ENCODE data around the gene SACS. TPM values are rescaled to one million over a fixed set of nuclear protein-coding genes. Genes with fewer than 3 reads are reported as not detected.

The SACS gene
- total and polyA plus RNA-seq, 2 of the 4 experiments (the other 2 are of a cell fraction): 14.7 to 121 TPM

DNA sequence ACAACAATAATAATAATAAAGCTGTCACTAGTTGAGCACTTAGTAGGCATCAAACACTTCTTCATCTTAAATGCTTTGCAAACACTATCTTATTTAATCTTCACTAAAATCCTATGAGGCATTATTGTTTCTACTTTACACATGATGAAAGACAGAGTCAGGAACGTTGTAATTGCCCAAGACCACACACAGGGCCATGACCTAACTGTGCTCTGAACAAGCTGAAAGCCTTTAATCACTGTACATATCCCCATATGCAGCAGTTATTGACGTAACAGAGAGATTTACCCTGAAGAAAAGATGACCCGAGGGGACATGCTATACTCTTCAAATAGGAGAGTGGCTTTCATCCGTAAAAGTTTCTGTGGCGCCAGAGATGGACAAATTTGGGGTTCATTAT lies 53.0 kb downstream of the SACS start:
- Histone ChIP-seq H3K27ac (ENCODE audit: insufficient read depth, low read length) (no peak overlapping the region), H3K79me1 (ENCODE audit: low read depth in 1 of 2, low read length in 2 of 2) (peaks cover 11 to 52% of the 10 kb centered on the region in 2 experiments)
- dilution Hi-C loops (cut with HindIII; ENCODE audit: low sequenced_read_pairs, unreplicated experiment): no loop called here

More for the DNA sequence above, 53.0 kb downstream of the SACS start:
- no peak overlapping the region for H3K23ac ChIP-seq (ENCODE audit: low read depth, low read length)
- no peak overlapping the region for H3K56ac ChIP-seq (ENCODE audit: extremely low read depth, insufficient read depth, low read length)
- peak overlapping the region in 1 of 2 experiments; percentile 10; a peak in 1 of 4 replicates for H4K8ac ChIP-seq (ENCODE audit: low read depth in 2 of 2, low read length in 2 of 2)
- no peak overlapping the region for H2AK5ac ChIP-seq (ENCODE audit: low read depth, low read length)
- H3K4ac ChIP-seq (ENCODE audit: low read depth, low read length): peak overlapping the region; percentile 1; the same call in 1 of the 2 replicates
- ChIA-PET POLR2A (ENCODE audit: unreplicated experiment) (no interaction called here), CTCF (interaction anchor here (1.0 kb wide), 1 partner anchor 10 kb away, joined by 3 read pairs; no protein-coding TSS in a partner anchor)
- H2AK9ac ChIP-seq (replicated peaks; ENCODE audit: low read depth, low read length, poor library complexity): no peak overlapping the region
- no peak overlapping the region for H2BK120ac ChIP-seq (ENCODE audit: low read depth, low read length)
- H3K27me3 ChIP-seq (ENCODE audit: control insufficient read depth, insufficient read depth, low read length): no peaks in the 10 kb centered on the region
- H3K4me3 ChIP-seq (ENCODE audit: insufficient read depth, low read depth, low read length): no peak overlapping the region
- no peak overlapping the region for H2BK15ac ChIP-seq (ENCODE audit: low read depth, low read length)
- in situ Hi-C loops (cut with MboI; ENCODE audit: low sequenced_read_pairs) (no loop called here), intact Hi-C loops (cut with micrococcal nuclease) (no loop called here)
- no peak for TF ChIP-seq CHD1 (IDR thresholded peaks at IDR 0.05; ENCODE audit: low read depth, low read length)
- peak; percentile 85 for TF ChIP-seq CEBPB (IDR thresholded peaks at IDR 0.05; ENCODE audit: low read depth, low read length)
- no peak for ATAC-seq (ENCODE audit: low read depth)
- H3K14ac ChIP-seq (replicated peaks; ENCODE audit: low read depth, low read length): no peak overlapping the region
- peaks cover 28% of the 10 kb centered on the region for H3K9me1 ChIP-seq (ENCODE audit: insufficient read depth, low read length)
- H4K5ac ChIP-seq (ENCODE audit: low read depth, low read length): no peak overlapping the region
- H2BK20ac ChIP-seq (ENCODE audit: low read depth, low read length): 0 out of 2 replicates have a peak overlapping the region, but pooled peaks have one; percentile 5
- no peaks in the 10 kb centered on the region for H3K36me3 ChIP-seq (ENCODE audit: control insufficient read depth, insufficient read depth, low read length)
- H3K4me2 ChIP-seq (ENCODE audit: low read depth, low read length): no peak overlapping the region
- no peak overlapping the region for H2BK5ac ChIP-seq (ENCODE audit: low read depth, low read length, poor library complexity, severe bottlenecking)
- no CpG with 5 or more reads among the region's 5 CpGs for WGBS, 2 experiments (ENCODE audit: extremely low coverage in 2 of 2, insufficient read length in 1 of 2)
- no peak overlapping the region for H2AFZ ChIP-seq (replicated peaks; ENCODE audit: low read length, poor library complexity)
- no peaks in the 10 kb centered on the region for H4K20me1 ChIP-seq (ENCODE audit: insufficient read depth, low read length)
- H4K91ac ChIP-seq (ENCODE audit: insufficient read depth, low read depth, low read length): no peak overlapping the region
- H3K4me1 ChIP-seq (ENCODE audit: control insufficient read depth, insufficient read depth, low read length): peaks cover 19% of the 10 kb centered on the region
- DNase-seq: peak; percentile 71
- no peaks in the 10 kb centered on the region for H3K9me3 ChIP-seq (ENCODE audit: control insufficient read depth, insufficient read depth, low read length)
- BruUV-seq (replicated peaks): no TSS peak
- no peak overlapping the region for H3K18ac ChIP-seq (ENCODE audit: low read depth, low read length)
- H3K9ac ChIP-seq (ENCODE audit: low read depth, low read length): no peak overlapping the region

Measured in IMR-90 (cell line).